OCI-LY3 (cell line): ENCODE results near the gene FLRT1.

ENCODE experiments used
- CTCF ChIP-seq: fragments of 200-600, 300-600 bp; sonication (generic); IDR thresholded peaks from 2 replicates; pipeline ENCODE4 v1.5.1; 2014; ENCODE audit warnings: antibody characterized with exemption, low read length, low read depth
- EZH2phosphoT487 ChIP-seq: fragments of 200-600 bp; shearing (Covaris generic); IDR thresholded peaks from 2 replicates; pipeline ENCODE4 v1.6.1; 2018; ENCODE audit warnings: antibody characterized with exemption, mixed run types, low read depth

GRCh38 chr11:64063777-64064176 lies 28.0 kb downstream of the FLRT1 start:
- TF ChIP-seq CTCF (no peak), EZH2phosphoT487 (no peak)
